IMR-90 (cell line): Measurements from ENCODE around the gene LRRC10.

ENCODE experiments used
- CHD1 ChIP-seq: IDR thresholded peaks from 2 replicates; pipeline ENCODE4 v1.6.1; 2012; ENCODE audit warnings: low read depth, low read length, improper control_type of control experiment
- CTCF ChIP-seq: conservative IDR thresholded peaks from 2 replicates; pipeline ENCODE4 v1.5.1; 2012; ENCODE audit warnings: mild to moderate bottlenecking, low read depth, low read length, improper control_type of control experiment
- ELK1 ChIP-seq: fragments of 150-350 bp; IDR thresholded peaks from 2 replicates; pipeline ENCODE4 v1.6.1; 2016; ENCODE audit warnings: low read depth, mild to moderate bottlenecking, low read length, moderate library complexity, borderline replicate concordance
- MAZ ChIP-seq: IDR thresholded peaks from 2 replicates; pipeline ENCODE4 v1.6.1; 2012; ENCODE audit warnings: low read depth, mild to moderate bottlenecking, low read length, improper control_type of control experiment, moderate library complexity, borderline replicate concordance
- MXI1 ChIP-seq: IDR thresholded peaks from 2 replicates; pipeline ENCODE4 v1.6.1; 2012; ENCODE audit warnings: low read depth, mild to moderate bottlenecking, low read length, moderate library complexity, borderline replicate concordance
- NFE2L2 ChIP-seq: fragments of 150-350 bp; IDR thresholded peaks from 2 replicates; pipeline ENCODE4 v1.6.1; 2016; ENCODE audit warnings: low read depth, mild to moderate bottlenecking, low read length
- POLR2A ChIP-seq: IDR thresholded peaks from 2 replicates; pipeline ENCODE4 v1.6.1; 2012; ENCODE audit warnings: mild to moderate bottlenecking, low read depth, low read length
- RAD21 ChIP-seq: IDR thresholded peaks from 2 replicates; pipeline ENCODE4 v1.6.1; 2012; ENCODE audit warnings: low read length, improper control_type of control experiment
- SMC3 ChIP-seq: fragments of 150-350 bp; IDR thresholded peaks from 2 replicates; pipeline ENCODE4 v1.6.1; 2016; ENCODE audit warnings: low read depth, mild to moderate bottlenecking, antibody characterized with exemption, low read length, moderate library complexity
- USF2 ChIP-seq: fragments of 150-350 bp; IDR thresholded peaks from 2 replicates; pipeline ENCODE4 v1.6.1; 2017; ENCODE audit warnings: mild to moderate bottlenecking, antibody characterized with exemption, low read length, low read depth

- TF ChIP-seq CTCF (no peak), POLR2A (no peak), MAZ (no peak), MXI1 (no peak), CHD1 (no peak), SMC3 (no peak), USF2 (no peak), ELK1 (no peak), NFE2L2 (no peak), RAD21 (no peak)
Observed at GRCh38 chr12:69569236-69569635, 41.5 kb downstream of the LRRC10 start.
